ENCODE data around the gene SAMD4A. TPM values are rescaled to one million over a fixed set of nuclear protein-coding genes. Genes with fewer than 3 reads are reported as not detected.

Gene SAMD4A
- total and polyA plus RNA-seq, 7 experiments from 2014 or later, result 0.73 to 5.7 (median 1.7) TPM; not detected in 2

DNA sequence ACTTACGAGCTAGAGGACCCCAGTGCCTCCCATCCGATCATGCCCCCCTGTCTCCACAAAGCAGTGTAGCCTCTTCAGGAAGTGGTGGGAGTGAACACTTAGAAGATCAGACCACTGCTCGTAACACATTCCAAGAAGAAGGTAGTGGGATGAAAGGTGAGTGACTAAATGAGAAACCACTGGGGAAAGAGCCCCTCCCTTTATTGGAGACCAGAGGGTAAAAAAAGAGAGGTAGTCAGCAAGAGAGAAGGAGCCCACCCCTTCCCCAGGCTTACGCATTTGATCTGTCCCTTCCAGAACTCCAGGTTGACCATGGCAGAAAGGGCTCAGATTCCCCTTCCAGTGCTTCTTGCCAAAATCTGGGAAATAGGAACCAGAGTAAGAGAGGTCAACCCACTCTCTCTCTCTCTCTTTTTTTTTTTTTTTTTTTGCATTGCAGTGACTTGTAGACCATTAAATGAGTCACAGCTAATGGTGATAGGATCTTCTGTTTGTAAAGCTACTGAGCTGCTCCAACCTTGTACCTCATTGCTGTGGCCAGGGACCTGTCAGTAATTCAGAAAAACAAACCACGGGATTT lies 170.3 kb downstream of the SAMD4A start:
- ATAC-seq (no peak), DNase-seq (peak in 1 of 9 donors; percentile 33)
- H3K9me3 Mint-ChIP-seq, result peaks cover 0 to 3% (median 0%) of the 10 kb centered on the region in 11 donors
- no peaks in the 10 kb centered on the region for H3K27me3 ChIP-seq (ENCODE audit: control insufficient read depth in 2 of 2, insufficient read depth in 2 of 2, low read length in 2 of 2)
- H3K4me1 ChIP-seq (ENCODE audit: control insufficient read depth in 2 of 2, insufficient read depth in 2 of 2, low read length in 2 of 2), result peaks cover 0 to 18% of the 10 kb centered on the region in 2 donors
- peaks cover 0 to 4% (median 0%) of the 10 kb centered on the region in 5 donors for H3K36me3 Mint-ChIP-seq
- peaks cover 17 to 59% (median 29%) of the 10 kb centered on the region in 7 donors for H3K4me1 Mint-ChIP-seq
- H3K27ac ChIP-seq (ENCODE audit: low read depth, low read length), result no peak overlapping the region
- no peaks in the 10 kb centered on the region for H3K9me3 ChIP-seq (ENCODE audit: control insufficient read depth in 2 of 3, low read length in 3 of 3)
- ChIA-PET POLR2A (interaction anchor here (0.7 kb wide), 1 partner anchor 29 kb away, joined by 4 read pairs; no protein-coding TSS in a partner anchor), CTCF (no interaction called here)
- intact Hi-C loops (cut with micrococcal nuclease), result no loop called here
- no peak overlapping the region for H3K4me3 ChIP-seq (ENCODE audit: low read length)
- peak overlapping the region in 3 of 10 donors; percentile 20 to 39 (median 33) for H3K4me3 Mint-ChIP-seq
- no peaks in the 10 kb centered on the region for H3K36me3 ChIP-seq (ENCODE audit: control insufficient read depth in 2 of 3, insufficient read depth in 3 of 3, low read length in 3 of 3)
- H3K27ac Mint-ChIP-seq, result peak overlapping the region in 3 of 9 donors; percentile 7 to 19 (median 9)
- peaks cover 0 to 8% (median 0%) of the 10 kb centered on the region in 5 donors for H3K27me3 Mint-ChIP-seq

DNA sequence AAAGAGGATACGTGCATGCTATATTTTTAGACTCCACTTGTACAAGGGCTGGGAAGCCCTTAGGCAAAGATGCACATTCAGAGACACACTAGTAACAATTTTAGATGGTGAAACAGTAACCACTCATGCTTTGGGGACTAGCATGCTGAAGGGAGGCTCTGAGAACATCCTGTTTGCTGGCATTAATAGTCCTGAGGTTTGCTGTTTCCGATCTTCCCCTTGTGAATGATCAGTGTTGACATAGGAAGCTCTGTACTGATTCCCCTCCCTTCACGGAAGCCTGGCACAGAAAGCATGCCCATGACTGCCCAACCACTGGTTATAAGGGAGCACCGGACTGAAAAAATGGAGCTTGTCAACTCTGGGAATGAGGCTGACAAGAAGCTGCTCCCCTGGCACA lies 171.1 kb downstream of the SAMD4A start:
- CTCF ChIA-PET, result interaction anchor here (1.2 kb wide), 1 partner anchor 36 kb away, joined by 4 read pairs; no protein-coding TSS in a partner anchor
- Mint-ChIP-seq H3K4me1 (peaks cover 22 to 63% (median 37%) of the 10 kb centered on the region in 7 donors), H3K27ac (peak overlapping the region in 3 of 9 donors; percentile 4 to 9 (median 7)), H3K4me3 (peak overlapping the region in 6 of 10 donors; percentile 9 to 45 (median 39)), H3K36me3 (peaks cover 0 to 4% (median 0%) of the 10 kb centered on the region in 5 donors), H3K27me3 (peaks cover 0 to 5% (median 0%) of the 10 kb centered on the region in 5 donors), H3K9me3 (peaks cover 0 to 3% (median 0%) of the 10 kb centered on the region in 11 donors)
- Histone ChIP-seq H3K9me3 (ENCODE audit: control insufficient read depth in 2 of 3, low read length in 3 of 3) (no peaks in the 10 kb centered on the region), H3K36me3 (ENCODE audit: control insufficient read depth in 2 of 3, insufficient read depth in 3 of 3, low read length in 3 of 3) (no peaks in the 10 kb centered on the region), H3K27ac (ENCODE audit: low read depth, low read length) (no peak overlapping the region), H3K27me3 (ENCODE audit: control insufficient read depth in 2 of 2, insufficient read depth in 2 of 2, low read length in 2 of 2) (no peaks in the 10 kb centered on the region), H3K4me1 (ENCODE audit: control insufficient read depth in 2 of 2, insufficient read depth in 2 of 2, low read length in 2 of 2) (peaks cover 0 to 25% of the 10 kb centered on the region in 2 donors), H3K4me3 (ENCODE audit: low read length) (no peak overlapping the region)
- POLR2A ChIA-PET, result interaction anchor here (0.6 kb wide), 1 partner anchor 19 kb away, joined by 3 read pairs; no protein-coding TSS in a partner anchor
- intact Hi-C loops (cut with micrococcal nuclease), result no loop called here
- no peak for DNase-seq
- no peak for ATAC-seq

DNA sequence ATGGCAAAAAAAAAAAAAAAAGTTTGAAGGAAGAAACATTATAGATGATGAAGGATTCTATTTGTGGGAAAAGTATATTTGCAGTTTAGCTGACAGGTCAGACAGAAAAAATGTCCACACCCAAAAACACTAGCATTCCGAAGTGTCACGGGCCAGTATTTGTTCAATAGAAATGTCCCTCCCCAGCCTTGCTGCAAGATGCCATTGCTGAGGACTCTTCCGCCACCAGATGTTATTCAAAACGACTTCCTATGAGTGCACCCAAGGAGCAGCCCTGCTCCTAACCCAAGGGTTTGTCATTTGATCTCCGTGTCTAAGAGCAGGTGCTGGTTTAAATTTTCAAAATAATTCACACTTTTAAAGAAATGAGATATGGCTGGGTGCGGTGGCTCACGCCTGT lies 172.6 kb downstream of the SAMD4A start:
- intact Hi-C loops (cut with micrococcal nuclease), result no loop called here
- H3K27ac ChIP-seq (ENCODE audit: low read depth, low read length), result no peak overlapping the region
- no peaks in the 10 kb centered on the region for H3K27me3 ChIP-seq (ENCODE audit: control insufficient read depth in 2 of 2, insufficient read depth in 2 of 2, low read length in 2 of 2)
- ChIA-PET CTCF (interaction anchor here (0.7 kb wide), 1 partner anchor 298 kb away, joined by 5 read pairs; no protein-coding TSS in a partner anchor), POLR2A (interaction anchor here (0.6 to 1.1 kb wide), 2 partner anchors 96 to 109 kb away, joined by 3 read pairs; no protein-coding TSS in a partner anchor)
- H3K36me3 ChIP-seq (ENCODE audit: control insufficient read depth in 2 of 3, insufficient read depth in 3 of 3, low read length in 3 of 3), result no peaks in the 10 kb centered on the region
- H3K4me3 ChIP-seq (ENCODE audit: low read length), result no peak overlapping the region
- Mint-ChIP-seq H3K9me3 (peaks cover 0 to 3% (median 0%) of the 10 kb centered on the region in 11 donors), H3K27me3 (peaks cover 0 to 6% (median 0%) of the 10 kb centered on the region in 5 donors), H3K4me3 (no peak overlapping the region), H3K36me3 (peaks cover 0 to 4% (median 0%) of the 10 kb centered on the region in 5 donors), H3K27ac (no peak overlapping the region), H3K4me1 (peaks cover 24 to 64% (median 51%) of the 10 kb centered on the region in 7 donors)
- no peak for ATAC-seq
- no peak for DNase-seq
- H3K4me1 ChIP-seq (ENCODE audit: control insufficient read depth in 2 of 2, insufficient read depth in 2 of 2, low read length in 2 of 2), result peaks cover 0 to 30% of the 10 kb centered on the region in 2 donors
- no peaks in the 10 kb centered on the region for H3K9me3 ChIP-seq (ENCODE audit: control insufficient read depth in 2 of 3, low read length in 3 of 3)

DNA sequence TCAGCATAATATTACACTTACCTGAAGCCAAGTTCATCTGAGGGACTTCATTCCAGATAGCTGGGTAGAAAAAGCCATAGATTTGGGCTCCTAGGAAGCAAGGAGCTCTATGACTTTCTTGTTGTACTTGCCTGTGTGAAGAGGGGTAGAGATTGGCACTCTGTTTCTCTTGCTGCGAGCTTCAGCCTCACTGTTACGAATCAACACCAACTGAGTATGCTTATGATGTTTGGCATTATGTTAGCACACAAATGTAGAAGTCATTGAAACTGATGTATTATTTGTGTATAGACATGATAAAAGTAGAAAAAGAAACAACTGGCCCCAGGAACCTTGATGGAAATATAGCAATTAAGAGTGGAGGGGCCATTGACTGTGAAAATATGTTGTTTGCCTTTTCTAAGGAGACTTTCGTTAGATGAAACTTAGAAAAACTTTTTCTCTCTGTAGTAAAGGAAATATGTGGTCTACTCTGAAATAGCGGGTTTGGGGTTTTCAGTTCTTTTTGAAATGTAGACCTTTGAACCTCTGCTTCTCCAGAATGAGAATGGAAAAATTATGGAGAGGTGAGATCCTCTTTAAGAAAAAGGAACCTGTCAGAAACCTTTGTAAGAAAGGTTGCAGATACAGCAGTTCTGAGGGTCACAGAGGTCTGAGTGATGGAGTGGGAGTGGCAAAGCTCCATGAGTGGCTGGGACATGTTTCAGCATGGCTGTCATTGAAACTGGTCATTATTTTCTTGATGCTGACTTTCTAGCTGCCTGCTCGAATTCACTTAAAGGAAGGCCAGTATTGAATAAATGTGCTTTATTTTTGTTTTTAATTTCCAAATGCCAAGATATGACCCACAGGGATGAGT lies 175.8 kb downstream of the SAMD4A start:
- DNase-seq (peak in 5 of 9 donors; percentile 1 to 23 (median 17)), ATAC-seq (no peak)
- no peaks in the 10 kb centered on the region for H3K36me3 ChIP-seq (ENCODE audit: control insufficient read depth in 2 of 3, insufficient read depth in 3 of 3, low read length in 3 of 3)
- H3K4me1 ChIP-seq (ENCODE audit: control insufficient read depth in 2 of 2, insufficient read depth in 2 of 2, low read length in 2 of 2), result peaks cover 0 to 25% of the 10 kb centered on the region in 2 donors
- POLR2A ChIA-PET, result no interaction called here
- intact Hi-C loops (cut with micrococcal nuclease), result loop anchor here in 1 of 2 donors (1.0 to 5.0 kb wide), 2 partner anchors 12 to 50 kb away; no protein-coding TSS in a partner anchor
- Mint-ChIP-seq H3K4me3 (peak overlapping the region in 8 of 10 donors; percentile 8 to 67 (median 50)), H3K9me3 (peaks cover 0 to 3% (median 0%) of the 10 kb centered on the region in 11 donors), H3K27me3 (peaks cover 0 to 11% (median 0%) of the 10 kb centered on the region in 5 donors), H3K27ac (peak overlapping the region; percentile 1 to 62 (median 44)), H3K4me1 (peaks cover 19 to 54% (median 44%) of the 10 kb centered on the region in 7 donors), H3K36me3 (peaks cover 0 to 11% (median 0%) of the 10 kb centered on the region in 5 donors)
- H3K4me3 ChIP-seq (ENCODE audit: low read length), result no peak overlapping the region
- H3K9me3 ChIP-seq (ENCODE audit: control insufficient read depth in 2 of 3, low read length in 3 of 3), result no peaks in the 10 kb centered on the region
- H3K27me3 ChIP-seq (ENCODE audit: control insufficient read depth in 2 of 2, insufficient read depth in 2 of 2, low read length in 2 of 2), result no peaks in the 10 kb centered on the region
- CTCF ChIA-PET, result interaction anchor here (1.0 to 1.1 kb wide), 2 partner anchors 32 to 180 kb away, joined by 3 to 4 read pairs; no protein-coding TSS in a partner anchor
- no peak overlapping the region for H3K27ac ChIP-seq (ENCODE audit: low read depth, low read length)

DNA sequence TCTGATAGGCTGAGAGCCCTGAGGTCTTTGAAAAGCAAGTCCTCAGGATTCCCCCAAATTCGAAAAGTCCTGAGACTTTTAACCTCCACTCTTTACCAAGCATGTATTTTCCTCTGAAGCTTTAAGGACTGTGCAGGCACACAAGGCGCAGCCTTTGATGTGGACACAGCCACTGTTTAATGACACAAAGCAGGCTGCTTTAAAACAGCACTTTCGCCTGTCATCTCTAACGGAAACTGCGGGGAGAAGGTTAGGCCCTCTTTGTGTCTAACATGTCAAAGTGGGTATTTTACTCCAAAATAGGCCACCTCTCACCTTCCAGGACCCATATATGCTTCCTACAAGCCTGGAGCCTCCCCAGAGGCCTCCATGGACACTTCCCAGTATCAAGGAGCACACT lies 176.5 kb downstream of the SAMD4A start:
- peak overlapping the region in 2 of 9 donors; percentile 52 to 57 for H3K27ac Mint-ChIP-seq
- Histone ChIP-seq H3K4me3 (ENCODE audit: low read length) (no peak overlapping the region), H3K27ac (ENCODE audit: low read depth, low read length) (no peak overlapping the region), H3K36me3 (ENCODE audit: control insufficient read depth in 2 of 3, insufficient read depth in 3 of 3, low read length in 3 of 3) (no peaks in the 10 kb centered on the region), H3K27me3 (ENCODE audit: control insufficient read depth in 2 of 2, insufficient read depth in 2 of 2, low read length in 2 of 2) (no peaks in the 10 kb centered on the region), H3K9me3 (ENCODE audit: control insufficient read depth in 2 of 3, low read length in 3 of 3) (no peaks in the 10 kb centered on the region), H3K4me1 (ENCODE audit: control insufficient read depth in 2 of 2, insufficient read depth in 2 of 2, low read length in 2 of 2) (peaks cover 0 to 20% of the 10 kb centered on the region in 2 donors)
- no peak for DNase-seq
- H3K27me3 Mint-ChIP-seq, result peaks cover 0 to 11% (median 0%) of the 10 kb centered on the region in 5 donors
- ATAC-seq, result no peak
- CTCF ChIA-PET, result no interaction called here
- H3K4me3 Mint-ChIP-seq, result peak overlapping the region in 4 of 10 donors; percentile 48 to 67 (median 58)
- POLR2A ChIA-PET, result no interaction called here
- intact Hi-C loops (cut with micrococcal nuclease), result loop anchor here in 1 of 2 donors (5.0 kb wide), 1 partner anchor 51 kb away; no protein-coding TSS in a partner anchor
- peaks cover 16 to 47% (median 37%) of the 10 kb centered on the region in 7 donors for H3K4me1 Mint-ChIP-seq
- H3K9me3 Mint-ChIP-seq, result peaks cover 0 to 3% (median 0%) of the 10 kb centered on the region in 11 donors
- peaks cover 0 to 11% (median 0%) of the 10 kb centered on the region in 5 donors for H3K36me3 Mint-ChIP-seq

DNA sequence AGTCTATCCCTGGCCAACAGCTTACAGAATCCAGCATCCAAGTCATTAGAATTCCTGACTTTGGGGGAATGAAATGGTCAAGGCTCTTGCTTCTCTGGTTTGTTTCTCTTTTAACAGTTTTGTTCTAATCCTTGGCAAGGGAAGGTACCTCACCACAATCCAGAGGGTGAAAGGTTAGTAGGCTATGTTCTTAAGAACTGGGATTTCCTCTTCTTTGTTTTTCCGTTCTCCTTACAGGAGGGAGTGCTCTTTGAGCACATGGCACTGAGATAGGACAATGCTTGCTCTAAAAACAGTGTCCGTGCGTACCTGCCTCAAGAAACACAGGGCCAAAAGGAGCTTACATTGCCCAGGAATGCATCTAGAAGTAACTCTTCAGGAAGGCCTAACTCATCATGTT lies 179.1 kb downstream of the SAMD4A start:
- H3K36me3 ChIP-seq (ENCODE audit: control insufficient read depth in 2 of 3, insufficient read depth in 3 of 3, low read length in 3 of 3), result no peaks in the 10 kb centered on the region
- Mint-ChIP-seq H3K27me3 (peaks cover 0 to 14% (median 0%) of the 10 kb centered on the region in 5 donors), H3K36me3 (peaks cover 0 to 8% (median 0%) of the 10 kb centered on the region in 5 donors), H3K4me1 (peaks cover 15 to 43% (median 33%) of the 10 kb centered on the region in 7 donors), H3K27ac (no peak overlapping the region), H3K9me3 (no peaks in the 10 kb centered on the region), H3K4me3 (no peak overlapping the region)
- H3K4me3 ChIP-seq (ENCODE audit: low read length), result no peak overlapping the region
- ChIA-PET POLR2A (interaction anchor here (0.6 kb wide), 1 partner anchor 220 kb away, joined by 4 read pairs; no protein-coding TSS in a partner anchor), CTCF (no interaction called here)
- H3K27me3 ChIP-seq (ENCODE audit: control insufficient read depth in 2 of 2, insufficient read depth in 2 of 2, low read length in 2 of 2), result no peaks in the 10 kb centered on the region
- H3K9me3 ChIP-seq (ENCODE audit: control insufficient read depth in 2 of 3, low read length in 3 of 3), result no peaks in the 10 kb centered on the region
- intact Hi-C loops (cut with micrococcal nuclease), result no loop called here
- DNase-seq, result no peak
- peaks cover 0 to 19% of the 10 kb centered on the region in 2 donors for H3K4me1 ChIP-seq (ENCODE audit: control insufficient read depth in 2 of 2, insufficient read depth in 2 of 2, low read length in 2 of 2)
- ATAC-seq, result no peak
- no peak overlapping the region for H3K27ac ChIP-seq (ENCODE audit: low read depth, low read length)
